ENCODE measurements around the gene RANGAP1.

The RANGAP1 gene

DNA sequence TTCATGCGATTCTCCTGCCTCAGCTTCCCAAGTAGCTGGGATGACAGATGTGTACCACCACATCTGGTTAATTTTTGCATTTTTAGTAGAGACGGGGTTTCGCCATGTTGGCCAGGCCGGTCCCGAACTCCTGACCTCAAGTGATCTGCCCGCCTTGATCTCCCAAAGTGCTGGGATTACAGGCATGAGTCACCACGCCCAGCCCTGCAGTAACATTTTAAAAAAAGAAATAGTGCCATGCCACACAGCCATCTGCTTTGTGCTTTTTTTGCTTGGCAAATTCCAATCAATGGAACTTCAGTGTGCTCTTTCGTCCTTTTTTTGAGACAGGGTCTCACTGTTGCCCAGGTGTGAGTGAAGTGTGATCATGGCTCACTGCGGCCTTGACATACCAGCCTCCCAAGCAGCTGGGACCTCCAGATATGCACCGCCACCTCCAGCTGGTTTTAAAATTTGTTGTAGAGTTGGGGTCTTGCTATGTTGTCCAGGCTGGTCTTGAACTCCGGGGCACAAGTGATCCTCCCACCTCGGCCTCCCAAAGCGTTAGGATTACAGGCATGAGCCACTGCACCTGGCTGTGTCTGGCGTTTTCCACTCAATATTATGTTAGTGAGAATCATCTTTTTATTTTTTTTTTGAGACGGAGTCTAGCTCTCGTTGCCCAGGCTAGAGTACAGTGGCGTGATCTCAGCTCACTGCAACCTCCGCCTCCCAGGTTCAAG lies 43.4 kb downstream of the RANGAP1 start:
- no peak for DNase-seq (ENCODE audit: low read depth)

GRCh38 chr22:41241133-41241676 lies 44.8 kb downstream of the RANGAP1 start:
- no peak for DNase-seq (ENCODE audit: low read depth)
- no peak overlapping the region for H3K4me3 ChIP-seq (ENCODE audit: low read depth, low read length)
- TF ChIP-seq, protein P1, sequence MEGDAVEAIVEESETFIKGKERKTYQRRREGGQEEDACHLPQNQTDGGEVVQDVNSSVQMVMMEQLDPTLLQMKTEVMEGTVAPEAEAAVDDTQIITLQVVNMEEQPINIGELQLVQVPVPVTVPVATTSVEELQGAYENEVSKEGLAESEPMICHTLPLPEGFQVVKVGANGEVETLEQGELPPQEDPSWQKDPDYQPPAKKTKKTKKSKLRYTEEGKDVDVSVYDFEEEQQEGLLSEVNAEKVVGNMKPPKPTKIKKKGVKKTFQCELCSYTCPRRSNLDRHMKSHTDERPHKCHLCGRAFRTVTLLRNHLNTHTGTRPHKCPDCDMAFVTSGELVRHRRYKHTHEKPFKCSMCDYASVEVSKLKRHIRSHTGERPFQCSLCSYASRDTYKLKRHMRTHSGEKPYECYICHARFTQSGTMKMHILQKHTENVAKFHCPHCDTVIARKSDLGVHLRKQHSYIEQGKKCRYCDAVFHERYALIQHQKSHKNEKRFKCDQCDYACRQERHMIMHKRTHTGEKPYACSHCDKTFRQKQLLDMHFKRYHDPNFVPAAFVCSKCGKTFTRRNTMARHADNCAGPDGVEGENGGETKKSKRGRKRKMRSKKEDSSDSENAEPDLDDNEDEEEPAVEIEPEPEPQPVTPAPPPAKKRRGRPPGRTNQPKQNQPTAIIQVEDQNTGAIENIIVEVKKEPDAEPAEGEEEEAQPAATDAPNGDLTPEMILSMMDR (IDR thresholded peaks at IDR 0.05; ENCODE audit: low read depth, low read length, missing control alignments), result no peak

More for the DNA sequence above, 43.4 kb downstream of the RANGAP1 start:
- TF ChIP-seq, protein P1 (IDR thresholded peaks at IDR 0.05; ENCODE audit: low read depth, low read length, missing control alignments), result no peak
- no peak overlapping the region for H3K4me3 ChIP-seq (ENCODE audit: low read depth, low read length)

- no peak within 1 kb of the TSS for H3K4me3 ChIP-seq (ENCODE audit: low read depth, low read length)
- DNase-seq (ENCODE audit: low read depth), result no peak
- TF ChIP-seq, protein P1 (IDR thresholded peaks at IDR 0.05; ENCODE audit: low read depth, low read length, missing control alignments), result no peak
Measured at GRCh38 chr22:41240377-41241132, 45.4 kb downstream of the RANGAP1 start, which contains the start of gene CHADL. TSS of gene CHADL (minus strand) at chr22:41240931. CDS start at chr22:41240881, 50 bp downstream.

DNA sequence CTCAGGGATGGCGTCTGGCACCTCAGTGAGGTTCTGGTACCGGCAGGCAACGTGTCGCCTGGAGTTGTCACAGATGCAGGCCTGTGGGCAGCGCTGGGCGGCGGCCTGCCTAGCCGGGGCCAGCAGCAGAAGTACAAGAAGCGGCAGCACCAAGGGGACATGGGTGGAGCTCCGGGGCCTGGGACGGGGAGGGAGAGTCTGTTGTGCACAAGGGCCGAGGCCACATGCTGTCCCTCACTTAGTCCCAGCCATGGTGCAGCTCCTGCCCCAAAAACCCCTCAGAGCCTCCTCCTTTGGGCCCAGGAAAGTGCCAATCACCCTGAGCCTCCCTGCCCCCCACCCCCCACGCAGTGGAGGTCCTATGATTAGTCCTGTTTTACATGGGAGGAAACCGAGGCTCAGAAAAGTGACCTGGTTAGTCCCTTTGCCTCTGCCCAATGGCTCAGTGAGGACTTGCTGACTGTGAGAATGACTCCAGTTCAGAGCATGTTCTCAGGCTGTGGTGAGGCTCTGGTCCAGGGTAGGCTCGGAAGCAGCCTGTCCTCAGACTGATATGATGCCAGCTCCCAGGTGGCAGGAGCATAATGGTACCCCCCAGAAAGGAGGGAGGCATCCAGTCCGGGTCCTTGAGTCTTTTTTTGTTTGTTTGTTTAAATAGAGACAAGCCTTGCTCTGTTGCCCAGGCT lies 46.4 kb downstream of the RANGAP1 start:
- TF ChIP-seq, protein P1 (IDR thresholded peaks at IDR 0.05; ENCODE audit: low read depth, low read length, missing control alignments), result no peak
- no peak overlapping the region for H3K4me3 ChIP-seq (ENCODE audit: low read depth, low read length)
- no peak for DNase-seq (ENCODE audit: low read depth)

- TF ChIP-seq, protein P1 (IDR thresholded peaks at IDR 0.05; ENCODE audit: low read depth, low read length, missing control alignments), result no peak
- H3K4me3 ChIP-seq (ENCODE audit: low read depth, low read length), result no peak overlapping the region
- DNase-seq (ENCODE audit: low read depth), result no peak
Measured at GRCh38 chr22:41238570-41239442, 47.2 kb downstream of the RANGAP1 start.
